OCI-LY3 (cell line): Measurements from ENCODE around the gene EXTL1.

ENCODE experiments used
- EZH2phosphoT487 ChIP-seq: fragments of 200-600 bp; shearing (Covaris generic); IDR thresholded peaks from 2 replicates; pipeline ENCODE4 v1.6.1; 2018; ENCODE audit warnings: antibody characterized with exemption, mixed run types, low read depth
- TF ChIP-seq, protein P1 (sequence below): fragments of 200-600, 300-600 bp; sonication (generic); IDR thresholded peaks from 2 replicates; pipeline ENCODE4 v1.5.1; 2014; ENCODE audit warnings: antibody characterized with exemption, low read length, low read depth

DNA sequence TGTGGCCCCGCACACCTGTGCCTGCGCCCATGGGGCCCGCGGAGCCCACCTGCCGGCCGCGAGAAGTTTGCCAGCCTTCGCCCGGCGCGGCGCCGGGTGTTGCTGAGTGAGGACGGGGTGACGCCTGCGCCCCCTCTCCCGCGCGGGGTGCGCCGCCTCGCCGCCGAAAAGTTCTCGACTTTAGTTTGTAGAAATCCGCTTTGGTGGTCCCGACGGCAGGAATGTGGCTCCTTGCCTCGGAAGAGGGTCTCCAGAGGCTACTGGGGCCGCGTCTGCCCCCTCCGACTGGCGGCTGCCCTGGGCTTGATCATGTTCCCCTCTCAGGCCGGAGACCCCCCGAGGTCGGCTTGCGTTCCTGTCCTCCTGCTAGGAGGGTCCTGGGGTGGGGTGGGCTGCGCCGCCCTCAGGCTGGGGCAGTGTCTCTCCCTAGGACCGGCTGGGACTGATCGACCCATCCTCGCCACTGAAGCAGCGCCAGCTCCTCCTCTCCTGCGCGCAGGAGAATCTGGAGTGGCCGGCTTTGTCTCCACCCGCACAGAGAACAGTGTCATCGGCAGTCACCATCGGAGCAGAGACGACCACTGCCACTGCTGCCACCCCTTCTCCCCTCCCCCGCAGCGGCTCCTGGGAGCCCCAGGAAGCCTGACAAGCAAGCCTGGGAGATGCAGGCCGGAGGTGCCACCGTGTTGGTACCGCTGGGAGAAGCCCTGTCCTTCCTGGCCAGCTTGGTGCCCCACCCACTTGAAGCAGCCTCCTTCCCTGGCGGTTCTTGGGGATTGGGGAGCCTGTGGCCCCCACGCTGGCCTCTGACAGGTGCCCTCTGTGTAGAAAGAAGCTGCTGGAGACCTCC lies 24.9 kb downstream of the EXTL1 start:
- TF ChIP-seq, protein P1, sequence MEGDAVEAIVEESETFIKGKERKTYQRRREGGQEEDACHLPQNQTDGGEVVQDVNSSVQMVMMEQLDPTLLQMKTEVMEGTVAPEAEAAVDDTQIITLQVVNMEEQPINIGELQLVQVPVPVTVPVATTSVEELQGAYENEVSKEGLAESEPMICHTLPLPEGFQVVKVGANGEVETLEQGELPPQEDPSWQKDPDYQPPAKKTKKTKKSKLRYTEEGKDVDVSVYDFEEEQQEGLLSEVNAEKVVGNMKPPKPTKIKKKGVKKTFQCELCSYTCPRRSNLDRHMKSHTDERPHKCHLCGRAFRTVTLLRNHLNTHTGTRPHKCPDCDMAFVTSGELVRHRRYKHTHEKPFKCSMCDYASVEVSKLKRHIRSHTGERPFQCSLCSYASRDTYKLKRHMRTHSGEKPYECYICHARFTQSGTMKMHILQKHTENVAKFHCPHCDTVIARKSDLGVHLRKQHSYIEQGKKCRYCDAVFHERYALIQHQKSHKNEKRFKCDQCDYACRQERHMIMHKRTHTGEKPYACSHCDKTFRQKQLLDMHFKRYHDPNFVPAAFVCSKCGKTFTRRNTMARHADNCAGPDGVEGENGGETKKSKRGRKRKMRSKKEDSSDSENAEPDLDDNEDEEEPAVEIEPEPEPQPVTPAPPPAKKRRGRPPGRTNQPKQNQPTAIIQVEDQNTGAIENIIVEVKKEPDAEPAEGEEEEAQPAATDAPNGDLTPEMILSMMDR: no peak
- TF ChIP-seq EZH2phosphoT487: no peak
